HG03432 (cell line): ENCODE measurements around the gene SIAH2.

Experiments
- ATAC-seq: cut with Tn5 transposase; IDR thresholded peaks from one replicate; pipeline ENCODE4 v1.9.1; 2021; ENCODE audit warnings: mild to moderate bottlenecking, moderate library complexity; ENCODE audit not compliant: unreplicated experiment

Gene SIAH2

GRCh38 chr3:150736316-150736719 lies 26.7 kb downstream of the SIAH2 start:
- ATAC-seq = no peak

DNA sequence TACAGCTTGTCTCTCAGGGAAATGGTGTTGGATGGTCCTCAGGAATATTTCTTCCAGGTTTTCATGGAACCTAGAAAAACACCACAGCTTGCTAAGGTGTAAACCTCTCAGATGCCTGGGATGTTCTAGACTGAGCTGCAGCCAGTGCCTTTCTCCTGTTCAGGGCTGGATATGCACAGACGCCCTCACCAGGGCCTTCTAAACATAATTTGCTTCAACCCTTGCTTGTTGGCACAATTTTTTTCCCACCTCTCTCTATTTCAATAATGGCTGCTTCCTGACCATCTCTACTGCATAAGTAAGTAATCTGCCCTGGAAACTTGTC lies 28.2 kb downstream of the SIAH2 start:
- ATAC-seq = no peak

DNA sequence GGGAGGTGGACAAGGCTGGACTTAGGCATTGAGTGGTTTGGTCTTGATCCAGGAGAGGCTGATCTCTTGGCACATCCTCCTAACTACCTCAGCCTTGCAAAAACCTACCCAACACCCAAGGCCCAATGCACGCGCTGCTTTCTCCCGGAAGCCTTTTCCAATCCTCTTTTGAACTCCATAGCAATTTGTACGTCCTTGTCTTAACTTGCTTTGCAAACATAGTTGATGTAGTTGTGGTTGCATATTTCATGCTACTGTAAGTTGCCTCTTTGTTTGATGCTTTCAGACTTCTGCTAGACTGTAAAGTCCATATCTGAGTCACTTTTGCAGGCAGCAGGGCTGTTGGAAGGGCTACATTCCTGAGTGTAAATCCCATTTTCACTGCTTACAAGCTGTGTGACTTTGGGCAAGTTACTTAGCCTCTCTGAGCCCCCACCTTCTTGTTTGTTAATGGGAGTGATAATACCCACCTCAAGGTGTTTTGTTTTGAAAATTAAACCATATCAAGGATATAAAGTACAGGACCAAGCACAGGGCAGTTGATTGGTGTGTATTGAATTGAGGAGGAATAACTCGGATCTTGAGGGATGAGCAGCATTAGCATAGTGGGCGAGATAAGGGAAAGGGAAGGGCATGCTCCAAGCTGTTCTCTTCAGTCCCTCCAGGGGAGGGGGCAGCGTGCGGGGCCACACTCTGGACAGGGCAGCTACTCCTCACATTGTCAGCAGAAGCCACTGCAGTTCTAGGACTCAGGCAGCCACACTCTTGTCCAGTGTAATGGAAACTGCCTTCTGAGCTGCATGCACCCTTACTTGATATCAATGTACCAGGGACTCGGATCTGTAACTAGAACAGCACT lies 28.8 kb downstream of the SIAH2 start:
- ATAC-seq = no peak

- no peak for ATAC-seq
Measured at GRCh38 chr3:150733373-150733935, 29.5 kb downstream of the SIAH2 start.

DNA sequence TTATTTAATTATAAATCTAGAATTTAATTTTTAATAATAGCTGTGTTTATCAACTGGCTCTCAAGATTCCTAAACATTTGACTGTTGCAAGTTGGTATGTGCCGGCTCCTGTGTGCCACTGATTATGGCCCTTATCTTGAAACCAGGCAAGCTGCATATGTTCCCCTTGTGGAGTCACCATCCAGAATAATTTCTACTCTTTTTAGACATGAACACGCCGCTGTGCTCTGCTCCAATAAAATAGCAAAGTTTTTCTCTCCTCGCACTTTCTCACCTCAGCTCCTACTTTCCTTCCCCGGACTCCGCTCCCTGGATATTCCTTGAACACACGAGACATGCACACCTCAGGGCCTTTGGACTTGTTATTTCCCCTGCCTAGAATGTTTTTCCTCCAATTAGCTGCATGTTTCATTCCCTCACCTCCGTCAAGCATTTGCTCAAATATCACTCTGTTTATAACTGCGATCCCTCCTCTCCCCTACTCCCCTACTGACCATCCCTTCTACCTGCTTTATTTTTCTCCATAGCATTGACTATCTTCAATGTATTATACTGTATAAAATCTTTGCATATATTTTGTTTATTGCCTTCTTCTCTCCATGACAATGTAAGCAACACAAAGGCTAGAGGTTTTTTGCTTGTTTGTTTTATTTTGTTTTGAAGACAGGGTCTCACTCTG lies 33.1 kb downstream of the SIAH2 start:
- ATAC-seq = no peak

DNA sequence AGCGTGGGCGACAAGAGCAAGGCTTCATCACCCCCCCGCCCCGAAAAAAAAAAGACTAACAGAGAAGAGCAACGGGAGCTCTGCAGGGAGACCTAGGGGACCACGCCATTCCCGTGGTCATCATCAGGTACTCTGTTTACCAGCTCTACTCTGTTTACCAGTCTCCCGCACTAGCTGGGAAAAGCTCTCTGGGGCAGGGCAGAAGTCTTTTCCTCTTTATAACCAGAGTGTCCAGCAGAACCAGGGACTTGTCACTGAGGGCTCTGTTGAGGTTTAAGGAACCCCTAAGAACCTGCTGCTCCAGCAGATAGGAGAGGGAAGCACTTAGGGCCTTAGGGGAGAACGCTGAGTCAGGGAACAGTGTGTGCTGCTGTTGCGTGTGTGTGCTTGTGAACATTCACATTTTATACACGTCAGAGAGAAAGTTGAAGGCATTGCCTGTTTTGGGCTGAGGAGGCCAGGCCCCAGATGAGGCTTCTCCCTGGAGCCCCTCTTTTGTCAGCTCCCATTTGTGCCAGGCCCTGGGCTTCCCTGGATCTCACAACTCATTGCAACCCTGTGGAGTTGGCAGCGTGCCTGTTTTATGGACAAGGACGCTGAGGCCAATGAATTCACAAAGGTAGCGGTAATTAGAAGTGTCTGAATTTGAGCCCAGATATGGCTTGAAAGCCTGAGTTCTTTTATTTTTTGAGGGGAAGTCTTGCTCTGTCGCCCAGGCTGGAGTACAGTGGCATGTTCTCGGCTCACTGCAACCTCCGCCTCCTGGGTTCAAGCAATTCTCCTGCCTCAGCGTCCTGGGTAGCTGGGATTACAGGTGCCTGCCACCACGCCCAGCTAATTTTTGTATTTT lies 35.1 kb downstream of the SIAH2 start:
- ATAC-seq = no peak

DNA sequence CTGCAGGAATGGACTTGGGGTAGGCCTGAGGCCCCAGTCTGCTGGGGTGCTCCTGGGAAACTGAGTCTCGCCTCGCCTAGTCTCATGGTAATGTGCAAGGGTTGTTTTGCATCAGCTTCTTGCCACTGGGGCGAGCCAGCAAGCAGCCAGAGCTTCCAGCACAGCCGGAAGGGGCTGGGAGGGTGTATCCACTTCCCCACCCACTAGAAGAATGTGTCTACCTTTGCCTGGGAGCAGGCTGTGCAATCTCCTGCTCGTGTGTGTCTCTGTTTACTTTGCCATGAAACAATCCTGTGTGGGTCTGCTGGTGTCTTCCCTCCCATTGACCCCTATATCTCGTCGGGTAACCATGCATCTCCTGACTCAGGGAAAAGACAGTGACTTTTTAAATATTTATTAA lies 37.4 kb downstream of the SIAH2 start:
- ATAC-seq = no peak

GRCh38 chr3:150723946-150724345 lies 39.0 kb downstream of the SIAH2 start:
- ATAC-seq = no peak

DNA sequence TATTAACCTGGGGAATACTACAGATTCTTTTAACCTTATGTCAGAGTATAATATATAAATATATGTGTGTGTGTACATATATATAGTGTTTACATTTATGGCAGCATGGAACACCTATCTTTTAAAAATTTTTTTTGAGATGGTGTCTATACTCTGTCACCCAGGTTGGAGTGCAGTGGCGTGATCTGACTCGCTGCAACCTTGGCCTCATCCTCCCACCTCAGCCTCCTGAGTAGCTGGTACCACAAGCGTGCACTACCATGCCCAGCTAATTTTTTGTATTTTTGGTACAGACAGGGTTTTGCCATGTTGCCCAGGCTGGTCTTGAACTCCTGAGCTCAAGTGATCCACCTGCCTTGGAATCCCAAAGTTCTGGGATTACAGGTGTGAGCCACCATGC lies 40.7 kb downstream of the SIAH2 start:
- no peak for ATAC-seq

DNA sequence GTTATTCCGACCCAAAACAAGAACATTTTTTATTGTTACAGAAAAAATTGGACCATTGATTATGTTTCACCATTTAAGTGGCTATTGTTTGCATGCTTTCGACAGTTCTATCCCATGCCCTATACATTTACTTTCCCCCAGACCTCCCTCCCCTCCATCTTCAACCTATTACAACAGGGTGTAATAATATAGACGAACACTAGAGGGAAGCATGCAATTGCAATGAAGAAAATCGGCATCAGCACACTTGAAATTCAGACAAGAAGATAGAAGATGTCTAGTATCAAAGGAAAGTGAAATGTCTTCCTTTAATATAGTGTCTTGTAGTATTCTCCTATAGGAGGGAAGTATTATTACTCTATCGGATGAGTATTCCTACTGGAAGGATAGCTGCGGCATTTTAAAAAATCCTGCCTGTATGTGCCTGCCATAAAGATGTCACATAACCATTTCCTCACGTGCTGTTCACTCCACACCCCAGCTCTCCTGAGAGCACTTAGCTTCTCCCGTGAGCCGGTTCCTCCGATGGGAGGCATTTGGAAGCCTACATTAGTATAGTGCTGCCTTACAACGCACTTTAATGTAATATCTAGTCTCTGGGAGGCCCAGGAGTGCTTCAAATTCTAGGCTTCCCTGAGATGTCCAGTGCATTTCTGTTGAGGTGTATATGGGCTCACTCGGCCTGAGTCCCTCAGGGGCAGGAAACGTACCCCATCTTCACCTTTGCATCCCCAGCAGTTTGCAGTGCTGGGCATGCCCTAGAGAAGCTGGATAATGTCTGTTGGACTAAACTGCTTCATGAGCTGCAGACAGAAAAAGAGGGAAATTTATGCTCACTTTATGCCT lies 41.5 kb downstream of the SIAH2 start:
- ATAC-seq = peak; percentile 80

GRCh38 chr3:150720444-150720843 lies 42.5 kb downstream of the SIAH2 start:
- no peak for ATAC-seq

GRCh38 chr3:150710097-150710496 lies 52.9 kb downstream of the SIAH2 start:
- ATAC-seq = no peak

GRCh38 chr3:150703756-150704344 lies 59.1 kb downstream of the SIAH2 start, which contains the start of gene ERICH6:
TSS of gene ERICH6 (minus strand) at chr3:150703920. CDS start at chr3:150703898, 22 bp downstream.
- ATAC-seq = peak; percentile 99

DNA sequence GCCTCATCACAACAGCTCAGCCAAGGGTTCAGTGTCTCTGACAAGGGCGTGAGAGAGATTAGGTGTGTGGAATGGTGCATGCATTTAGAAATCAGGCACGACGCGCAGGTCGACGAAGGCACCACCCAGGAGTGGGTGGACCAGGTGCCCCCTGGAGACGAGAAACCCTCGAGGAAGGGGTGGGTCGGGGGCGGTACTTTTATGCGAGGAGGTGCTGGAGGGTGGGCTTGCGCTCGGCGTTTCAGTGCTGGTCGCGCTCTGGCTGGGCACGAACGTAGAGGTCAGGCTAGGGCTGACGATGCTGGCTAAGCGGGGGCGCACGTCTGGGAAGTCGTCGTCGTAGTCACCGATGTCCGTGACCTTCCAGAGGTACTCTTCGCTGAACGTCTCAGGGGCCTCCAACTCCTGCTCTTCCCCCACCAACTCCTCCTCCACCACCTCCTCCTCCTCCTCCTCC lies 59.6 kb downstream of the SIAH2 start:
- ATAC-seq = peak; percentile 22

- ATAC-seq = no peak
Measured at GRCh38 chr3:150699068-150699639, 63.8 kb downstream of the SIAH2 start.

DNA sequence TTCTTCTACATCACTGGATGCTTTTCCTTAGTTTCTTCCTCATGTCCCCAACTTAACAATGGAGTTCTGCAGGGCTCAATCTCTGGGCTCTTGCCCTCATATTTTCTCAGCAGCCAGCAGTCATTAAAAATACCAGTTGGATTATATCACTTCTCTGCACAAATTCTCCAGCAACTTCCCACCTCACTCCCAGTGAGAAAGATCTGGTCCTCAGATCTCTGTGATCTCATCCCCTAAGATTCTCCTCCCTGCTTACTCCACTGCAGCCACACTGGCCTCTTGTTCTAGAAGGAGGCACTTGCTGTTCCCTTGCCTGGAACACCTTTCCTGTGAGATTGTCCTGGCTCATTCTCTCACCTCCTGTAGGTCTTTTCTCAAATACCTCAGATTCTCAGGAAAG lies 65.3 kb downstream of the SIAH2 start:
- no peak for ATAC-seq

- ATAC-seq = no peak
Measured at GRCh38 chr3:150691414-150692040, 71.4 kb downstream of the SIAH2 start.
